K562 (cell line): ENCODE measurements around the gene APOB. TPM values are rescaled to one million over a fixed set of nuclear protein-coding genes. Genes with fewer than 3 reads are reported as not detected.

Experiments used
- BACH1 ChIP-seq: fragments of 200-800 bp; sonication (Bioruptor generic); IDR thresholded peaks from 2 replicates; pipeline ENCODE4 v1.6.1; 2016; ENCODE audit warnings: missing genetic modification characterization, missing compliant biosample characterization
- COPS2 ChIP-seq: fragments of 450-650 bp; conservative IDR thresholded peaks from 2 replicates; pipeline ENCODE4 v1.6.1; 2016; ENCODE audit warnings: mild to moderate bottlenecking, moderate library complexity
- GTF2E2 ChIP-seq: fragments of 200-800 bp; sonication (Bioruptor generic); IDR thresholded peaks from 2 replicates; pipeline ENCODE4 v1.6.1; 2016; ENCODE audit warnings: missing genetic modification characterization, missing compliant biosample characterization
- HDAC1 ChIP-seq, 2 experiments: fragments of 450-650 bp; IDR thresholded peaks; 2 replicates each; pipeline ENCODE4 v1.6.1; 2016 to 2017; ENCODE audit warnings: inconsistent platforms in 1 of 2, mild to moderate bottlenecking in 1 of 2, moderate library complexity in 1 of 2
- KLF6 ChIP-seq: fragments of 250-450 bp; sonication (Bioruptor Pico); IDR thresholded peaks from 2 replicates; pipeline ENCODE4 v1.4.0; 2020; ENCODE audit warnings: mild to moderate bottlenecking, moderate library complexity, borderline replicate concordance
- MYC ChIP-seq, 2 experiments: fragments of 250-450 bp in 1 of 2; sonication (Bioruptor Pico) in 1 of 2; IDR thresholded peaks; 2 replicates each; pipeline versions ENCODE4 v1.5.1 to v1.6.1; 2012 to 2021; ENCODE audit warnings: low read depth in 2 of 2, borderline replicate concordance in 1 of 2, improper control_type of control experiment in 1 of 2, low read length in 1 of 2, mild to moderate bottlenecking in 1 of 2, moderate library complexity in 1 of 2
- NR0B1 ChIP-seq: fragments of 450-650 bp; IDR thresholded peaks from one replicate; pipeline ENCODE4 v1.6.1; 2018; ENCODE audit warnings: mild to moderate bottlenecking, moderate library complexity; ENCODE audit not compliant: partially characterized antibody
- THRA ChIP-seq: fragments of 450-650 bp; IDR thresholded peaks from 2 replicates; pipeline ENCODE4 v1.6.1; 2017; ENCODE audit warnings: mild to moderate bottlenecking, moderate library complexity
- ZMIZ1 ChIP-seq, 2 experiments: fragments of 150-350 bp in 1 of 2; IDR thresholded peaks; 2 replicates each; pipeline ENCODE4 v1.6.1; 2012 to 2016; ENCODE audit warnings: low read depth in 2 of 2, low read length in 2 of 2, mild to moderate bottlenecking in 1 of 2, moderate library complexity in 1 of 2
- ZNF695 ChIP-seq: fragments of 450-650 bp; formaldehyde crosslinking; IDR thresholded peaks from 2 replicates; pipeline ENCODE4 v1.4.0; 2020; ENCODE audit warnings: mild to moderate bottlenecking, moderate library complexity
- polyA plus RNA-seq, 8 experiments: library from polyadenylated mRNA; depleted of rRNA in 4 of 8; stranded (reverse) in 5 of 8; unstranded in 3 of 8; fragments of >200 nt; fragmentation: Nextera tagmentation in 2 of 8; fragmentation: Illumina TruSeq in 1 of 8; extraction: Ambion mirVana in 2 of 8; extraction: Trizol in 1 of 8; gene quantifications; 2 replicates each; pipeline versions ENCODE4 v1.2.1 to v1.2.3, GENCODE V29; 2011 to 2014; ENCODE audit warnings: inconsistent platforms in 1 of 8, missing spikeins in 1 of 8
- total RNA-seq, 7 experiments: library from RNA; depleted of rRNA in 6 of 7; stranded (reverse); fragments of >200 nt in 6 of 7; fragmentation: Illumina TruSeq in 2 of 7; extraction: Trizol in 2 of 7; gene quantifications; 2 replicates each; pipeline versions ENCODE4 v1.2.1 to v1.2.3, GENCODE V29; 2011 to 2021; ENCODE audit warnings: low replicate concordance in 1 of 7
- TF ChIP-seq, protein P1 (sequence below): fragments of 250-450 bp; sonication (Bioruptor Pico); IDR thresholded peaks from 2 replicates; pipeline ENCODE4 v1.4.0; 2020

APOB gene
- total and polyA plus RNA-seq, 9 of the 15 experiments (the other 6 are each of a cell fraction or from before 2014, with no cell fraction given): 0.73 TPM; not detected in 8

- TF ChIP-seq COPS2 (no peak), KLF6 (CRISPR knock-in tag) (no peak), HDAC1 (IDR thresholded peaks at IDR 0.05) (peak in 1 of 2 experiments; percentile 32; a peak in 1 of 4 replicates), GTF2E2 (tag) (no peak), ZNF695 (no peak), BACH1 (tag) (no peak), ZMIZ1 (IDR thresholded peaks at IDR 0.05; ENCODE audit: low read depth in 2 of 2, low read length in 2 of 2) (no peak), THRA (no peak), MYC (IDR thresholded peaks at IDR 0.05; ENCODE audit: low read depth, low read length) (no peak), MYC (CRISPR knock-in tag; IDR thresholded peaks at IDR 0.05; ENCODE audit: borderline replicate concordance, low read depth) (no peak), NR0B1 (no peak)
- TF ChIP-seq, protein P1, sequence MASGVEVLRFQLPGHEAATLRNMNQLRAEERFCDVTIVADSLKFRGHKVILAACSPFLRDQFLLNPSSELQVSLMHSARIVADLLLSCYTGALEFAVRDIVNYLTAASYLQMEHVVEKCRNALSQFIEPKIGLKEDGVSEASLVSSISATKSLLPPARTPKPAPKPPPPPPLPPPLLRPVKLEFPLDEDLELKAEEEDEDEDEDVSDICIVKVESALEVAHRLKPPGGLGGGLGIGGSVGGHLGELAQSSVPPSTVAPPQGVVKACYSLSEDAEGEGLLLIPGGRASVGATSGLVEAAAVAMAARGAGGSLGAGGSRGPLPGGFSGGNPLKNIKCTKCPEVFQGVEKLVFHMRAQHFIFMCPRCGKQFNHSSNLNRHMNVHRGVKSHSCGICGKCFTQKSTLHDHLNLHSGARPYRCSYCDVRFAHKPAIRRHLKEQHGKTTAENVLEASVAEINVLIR (CRISPR knock-in tag): no peak
Measured at GRCh38 chr2:21055879-21056790, 12.3 kb upstream of the APOB start (continued).
